GM21528 (cell line): Measurements from ENCODE around the gene H6PD.

Source experiments
- ATAC-seq: cut with Tn5 transposase; IDR thresholded peaks from one replicate; pipeline ENCODE4 v1.9.1; 2021; ENCODE audit warnings: mild to moderate bottlenecking, moderate library complexity; ENCODE audit not compliant: unreplicated experiment, low FRiP score

Gene H6PD, protein sequence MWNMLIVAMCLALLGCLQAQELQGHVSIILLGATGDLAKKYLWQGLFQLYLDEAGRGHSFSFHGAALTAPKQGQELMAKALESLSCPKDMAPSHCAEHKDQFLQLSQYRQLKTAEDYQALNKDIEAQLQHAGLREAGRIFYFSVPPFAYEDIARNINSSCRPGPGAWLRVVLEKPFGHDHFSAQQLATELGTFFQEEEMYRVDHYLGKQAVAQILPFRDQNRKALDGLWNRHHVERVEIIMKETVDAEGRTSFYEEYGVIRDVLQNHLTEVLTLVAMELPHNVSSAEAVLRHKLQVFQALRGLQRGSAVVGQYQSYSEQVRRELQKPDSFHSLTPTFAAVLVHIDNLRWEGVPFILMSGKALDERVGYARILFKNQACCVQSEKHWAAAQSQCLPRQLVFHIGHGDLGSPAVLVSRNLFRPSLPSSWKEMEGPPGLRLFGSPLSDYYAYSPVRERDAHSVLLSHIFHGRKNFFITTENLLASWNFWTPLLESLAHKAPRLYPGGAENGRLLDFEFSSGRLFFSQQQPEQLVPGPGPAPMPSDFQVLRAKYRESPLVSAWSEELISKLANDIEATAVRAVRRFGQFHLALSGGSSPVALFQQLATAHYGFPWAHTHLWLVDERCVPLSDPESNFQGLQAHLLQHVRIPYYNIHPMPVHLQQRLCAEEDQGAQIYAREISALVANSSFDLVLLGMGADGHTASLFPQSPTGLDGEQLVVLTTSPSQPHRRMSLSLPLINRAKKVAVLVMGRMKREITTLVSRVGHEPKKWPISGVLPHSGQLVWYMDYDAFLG

DNA sequence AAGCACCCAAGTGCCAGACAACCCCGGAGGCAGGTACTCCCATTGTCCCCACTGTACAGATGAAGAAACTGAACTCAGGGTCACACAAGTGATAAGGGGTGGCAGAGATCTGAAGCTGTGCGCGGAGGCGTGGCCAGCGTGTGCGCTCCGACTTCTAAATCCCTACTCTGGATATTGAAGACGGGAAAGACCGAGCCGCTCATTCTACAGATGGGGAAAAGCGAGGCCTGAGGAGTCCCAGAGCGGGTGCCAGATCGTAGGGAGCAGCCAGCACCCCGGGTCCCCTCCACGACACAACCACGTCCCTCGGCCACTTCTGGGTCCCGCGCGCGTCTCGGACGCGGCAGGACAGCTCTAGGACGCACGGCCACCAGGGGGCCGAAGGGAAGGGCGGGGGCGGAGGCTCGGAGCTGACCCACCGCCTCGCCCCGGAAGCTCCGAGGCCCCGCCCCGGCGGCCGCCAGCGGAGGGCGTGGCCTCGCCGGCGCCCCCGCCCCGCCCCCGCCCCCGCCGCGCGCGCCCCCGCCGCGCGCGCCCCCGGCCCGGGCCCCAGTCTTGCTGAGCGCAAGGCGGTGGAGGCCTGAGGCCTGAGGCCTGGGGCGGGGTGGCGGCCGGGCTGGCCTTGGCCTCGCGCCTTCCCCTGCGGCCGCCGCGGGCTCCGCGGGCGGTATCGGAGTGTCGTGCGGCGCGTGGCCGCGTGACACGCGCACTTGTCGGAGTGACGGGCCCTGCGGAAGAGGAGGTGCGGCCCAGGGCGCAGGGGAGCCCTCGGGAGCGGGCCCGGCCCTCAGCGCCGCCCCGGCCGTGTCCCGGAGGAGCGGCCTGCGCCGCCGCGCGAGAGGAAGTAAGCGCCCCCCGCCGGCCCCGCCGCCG lies at the start of gene H6PD:
TSS of gene H6PD (plus strand) at position 552 of the 873 bp plus-strand sequence. CDS start 10,161 bp downstream, outside the sequence.
- ATAC-seq: peak; percentile 76

GRCh38 chr1:9186082-9186859 lies 48.3 kb upstream of the H6PD start:
- ATAC-seq: no peak

GRCh38 chr1:9187004-9187403 lies 47.6 kb upstream of the H6PD start:
- ATAC-seq: no peak

DNA sequence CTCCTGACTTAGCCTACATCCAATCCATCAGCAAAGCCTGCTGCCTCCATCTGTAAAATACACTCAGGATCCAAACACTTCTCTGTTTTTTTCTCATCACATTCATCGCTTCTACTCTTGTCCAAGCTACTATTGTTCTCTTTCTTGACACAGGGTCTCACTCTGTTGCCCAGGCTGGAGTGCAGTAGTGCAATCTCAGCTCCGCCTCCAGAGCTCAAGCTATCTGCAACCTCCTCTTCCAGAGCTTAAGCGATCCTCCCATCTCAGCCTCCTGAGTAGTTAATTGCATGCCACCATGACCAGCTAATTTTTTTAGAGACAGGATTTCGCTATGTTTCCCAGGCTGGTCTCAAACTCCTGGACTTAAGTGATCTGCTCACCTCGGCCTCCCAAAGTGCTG lies 44.3 kb upstream of the H6PD start:
- ATAC-seq: no peak

DNA sequence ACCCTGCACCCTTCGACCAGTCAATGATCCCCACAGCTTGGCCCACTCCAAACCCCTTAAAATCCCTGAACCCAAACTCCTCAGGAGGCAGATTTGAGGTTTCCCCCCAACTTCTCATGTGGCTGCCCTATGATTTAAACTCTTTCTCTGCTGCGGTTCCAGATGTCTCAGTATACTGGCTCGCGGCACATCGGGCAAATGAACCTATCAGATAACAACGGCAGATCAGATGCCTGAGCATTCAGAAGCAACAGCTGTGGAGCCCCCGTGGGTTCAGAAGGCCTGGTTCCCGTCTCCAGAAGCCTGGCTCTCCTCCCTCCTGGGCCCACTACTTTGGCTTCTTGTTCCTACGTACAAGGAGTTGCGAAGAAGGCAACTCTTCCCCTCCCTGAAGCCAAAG lies 43.3 kb upstream of the H6PD start:
- ATAC-seq: no peak

DNA sequence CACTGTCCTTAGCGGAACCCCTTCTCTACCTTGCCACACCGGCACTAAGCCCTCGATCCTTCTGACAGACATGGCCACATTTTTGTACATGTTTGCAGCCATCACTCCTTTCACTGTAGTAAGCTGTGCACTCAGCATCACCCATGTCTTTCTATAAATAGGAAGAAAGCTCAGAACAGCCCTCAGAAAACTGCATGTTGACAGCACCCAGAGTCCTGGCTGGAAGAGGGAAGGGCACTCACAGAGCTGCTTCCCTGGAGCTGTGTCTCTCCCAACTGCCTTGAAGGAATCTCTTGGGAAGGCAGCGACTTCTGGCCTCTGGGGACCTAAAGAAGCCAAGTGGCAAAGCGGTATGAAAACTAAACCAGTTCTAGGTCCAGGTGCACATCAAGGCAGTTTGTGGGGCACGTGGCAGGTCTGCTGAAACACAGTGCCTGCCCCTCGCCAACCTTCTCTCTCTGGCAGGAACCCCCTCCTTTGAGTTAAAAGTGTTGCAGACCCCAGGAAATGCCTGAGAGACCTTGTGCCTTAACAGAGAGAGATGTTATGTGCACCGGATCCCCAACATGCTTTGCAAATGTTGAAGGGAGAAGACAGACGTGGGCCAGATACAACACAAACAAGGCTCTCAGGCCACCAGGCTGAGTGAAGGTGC lies 41.9 kb upstream of the H6PD start:
- ATAC-seq: no peak

- ATAC-seq: no peak
Measured at GRCh38 chr1:9193233-9193625, 41.3 kb upstream of the H6PD start.

DNA sequence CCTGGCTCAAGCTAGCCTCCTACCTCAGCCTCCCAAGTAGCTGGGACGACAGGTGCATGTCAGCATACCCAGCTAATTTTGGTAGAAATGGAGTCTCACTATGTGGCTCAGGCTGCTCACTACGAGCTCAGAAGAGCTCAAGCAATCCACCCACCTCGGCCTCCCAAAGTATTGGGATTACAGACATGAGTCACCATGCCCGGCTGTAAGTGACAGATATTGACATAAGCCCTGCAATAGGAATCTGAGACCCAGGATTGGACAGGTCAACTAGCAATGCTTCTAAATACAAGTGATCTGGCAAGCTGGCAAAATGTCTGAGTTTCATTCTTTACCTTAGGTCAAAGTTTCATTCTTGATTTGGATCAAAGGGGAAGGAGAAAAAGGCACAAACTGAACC lies 40.5 kb upstream of the H6PD start:
- ATAC-seq: no peak

- no peak for ATAC-seq
Measured at GRCh38 chr1:9195651-9196050, 38.9 kb upstream of the H6PD start.

GRCh38 chr1:9196129-9197040 lies 38.2 kb upstream of the H6PD start:
- no peak for ATAC-seq

DNA sequence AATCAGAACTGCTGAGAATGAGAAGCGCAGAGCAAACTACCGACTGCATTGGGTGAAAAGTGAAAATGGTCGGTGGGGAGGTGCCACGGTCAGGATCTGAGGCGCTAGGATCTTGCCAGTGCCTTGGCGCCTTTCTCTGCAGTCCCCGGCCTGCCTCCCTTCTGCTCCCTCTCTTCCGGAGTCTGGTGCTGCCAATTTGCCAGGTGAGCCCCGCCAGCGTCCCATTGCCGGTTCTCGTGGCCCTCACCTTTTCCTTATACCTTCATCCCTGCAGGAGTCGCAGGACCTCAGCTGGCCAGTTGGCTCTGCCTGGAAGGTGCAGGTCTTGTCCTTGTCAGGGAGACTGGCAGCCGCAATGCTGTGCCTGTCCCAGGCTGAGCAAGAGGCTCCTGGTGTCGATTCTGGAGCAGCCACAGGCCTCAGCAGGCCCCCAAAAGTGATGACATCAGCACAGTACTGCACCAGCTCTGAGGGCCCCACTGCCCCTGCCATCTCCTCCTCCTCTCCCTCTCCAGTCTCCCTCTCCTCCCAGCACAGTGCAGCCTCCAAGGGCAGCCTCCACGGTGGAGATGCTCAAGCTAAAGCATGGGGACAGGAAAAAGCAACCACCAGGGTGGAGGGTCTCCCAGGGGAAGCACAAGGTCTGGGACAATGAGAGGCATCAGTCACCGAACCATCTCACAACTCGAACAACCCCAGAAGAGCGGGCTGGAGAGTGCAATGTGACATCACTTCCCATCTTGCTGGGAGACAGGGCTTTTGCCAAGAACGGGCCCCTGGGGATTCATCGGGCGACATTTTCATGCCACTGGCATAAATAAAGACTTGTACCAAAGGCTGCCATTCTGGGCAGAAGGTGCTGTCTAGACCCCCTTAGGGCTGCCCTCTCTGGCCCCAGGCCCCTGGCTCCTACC lies 37.1 kb upstream of the H6PD start:
- no peak for ATAC-seq

DNA sequence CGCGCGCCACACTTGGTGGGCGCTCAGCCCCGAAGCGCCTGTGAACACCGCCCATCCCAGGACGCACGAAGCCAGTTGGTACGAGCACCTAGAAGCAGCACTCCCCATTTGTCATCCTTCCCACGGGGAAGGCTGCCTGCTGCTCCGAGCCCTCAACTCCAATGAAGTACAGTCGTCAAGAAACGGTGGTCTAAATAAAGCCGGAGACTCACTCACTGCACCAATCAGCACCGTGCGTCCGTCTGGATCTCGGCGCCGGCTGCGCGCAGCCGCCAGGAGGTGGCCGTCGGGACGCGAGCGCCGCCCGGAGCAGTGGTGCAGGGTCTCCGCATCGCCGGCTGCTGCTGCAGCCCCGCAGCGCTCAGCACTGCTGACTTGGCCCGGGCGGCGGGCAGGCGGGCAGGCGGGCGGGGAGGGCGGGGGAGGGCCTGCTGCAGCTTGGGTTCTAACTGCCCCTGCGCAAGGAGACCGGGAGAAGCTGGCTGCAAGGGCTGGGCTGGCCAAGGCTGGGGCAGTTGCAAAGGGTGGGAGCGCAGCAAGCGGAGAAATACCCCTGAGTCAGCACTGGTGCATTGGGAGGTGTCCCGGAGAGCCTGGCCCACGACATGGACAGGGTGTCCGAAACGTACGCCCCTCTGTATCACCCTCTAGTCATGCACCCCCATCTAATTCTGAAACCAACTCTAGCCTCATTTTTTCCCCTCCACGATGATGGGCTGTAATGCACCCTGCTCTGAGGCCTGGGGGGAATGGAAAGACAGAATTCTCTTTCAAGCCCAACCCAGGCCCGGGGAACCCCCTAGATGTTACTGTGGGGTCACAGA lies 35.8 kb upstream of the H6PD start:
- no peak for ATAC-seq

DNA sequence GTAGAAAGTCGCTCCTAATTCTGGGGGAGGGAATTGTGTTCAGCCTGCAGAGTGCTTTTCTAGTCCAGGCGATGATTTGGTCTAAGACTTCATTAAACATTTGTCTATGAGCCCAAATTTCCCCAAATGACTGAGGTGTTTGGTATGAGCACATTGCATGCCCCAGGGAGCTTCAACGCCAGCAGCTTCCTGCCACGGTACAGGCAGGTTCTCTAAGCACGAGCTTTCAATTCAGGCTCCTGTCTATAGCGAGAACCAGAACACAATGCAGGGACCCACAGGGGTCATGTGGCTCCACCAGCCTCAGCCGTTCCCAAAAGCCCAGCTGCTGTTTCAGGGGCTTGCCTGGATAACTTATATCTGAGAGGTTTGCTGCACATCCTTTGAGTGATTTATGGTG lies 34.1 kb upstream of the H6PD start:
- ATAC-seq: no peak

DNA sequence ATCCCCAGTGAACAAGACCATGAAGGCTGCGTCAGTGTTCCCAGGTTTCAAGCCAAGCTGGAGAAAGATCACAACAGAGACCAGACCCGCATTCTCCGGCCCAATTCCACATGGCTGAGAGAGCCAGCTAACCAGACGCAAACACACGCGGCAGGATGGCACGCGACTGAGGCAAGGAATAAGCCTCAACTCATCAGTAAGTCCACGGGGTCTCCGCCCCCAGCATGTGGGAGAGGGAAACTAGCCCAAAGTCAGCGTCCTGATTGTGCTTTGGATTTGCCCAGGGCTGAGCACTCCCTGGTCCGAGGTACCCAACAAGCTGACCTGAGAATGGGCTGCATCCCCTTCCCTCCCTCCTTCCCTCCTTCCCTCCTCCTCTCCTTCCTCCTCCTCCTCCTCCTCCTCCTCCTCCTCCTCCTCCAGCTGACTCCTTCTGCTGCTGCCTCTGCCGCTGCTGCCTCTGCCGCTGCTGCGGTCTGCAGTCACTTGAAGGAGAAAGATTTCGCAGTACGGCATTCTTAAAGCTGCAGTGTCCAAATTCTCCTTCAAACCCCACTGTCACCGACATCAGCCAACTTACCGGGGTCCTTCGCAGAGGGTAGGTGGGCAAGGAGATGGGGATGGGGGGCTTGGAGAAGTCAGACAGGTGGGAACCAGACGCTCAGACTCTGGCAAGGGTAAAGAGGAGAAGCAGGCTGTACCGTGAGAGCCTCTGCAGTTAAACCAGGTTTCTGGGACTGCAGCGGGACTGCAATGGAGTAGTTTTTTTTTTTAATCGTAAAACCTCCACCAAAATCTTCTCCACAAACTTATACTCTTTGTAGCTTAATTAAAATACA lies 33.0 kb upstream of the H6PD start:
- ATAC-seq: no peak

DNA sequence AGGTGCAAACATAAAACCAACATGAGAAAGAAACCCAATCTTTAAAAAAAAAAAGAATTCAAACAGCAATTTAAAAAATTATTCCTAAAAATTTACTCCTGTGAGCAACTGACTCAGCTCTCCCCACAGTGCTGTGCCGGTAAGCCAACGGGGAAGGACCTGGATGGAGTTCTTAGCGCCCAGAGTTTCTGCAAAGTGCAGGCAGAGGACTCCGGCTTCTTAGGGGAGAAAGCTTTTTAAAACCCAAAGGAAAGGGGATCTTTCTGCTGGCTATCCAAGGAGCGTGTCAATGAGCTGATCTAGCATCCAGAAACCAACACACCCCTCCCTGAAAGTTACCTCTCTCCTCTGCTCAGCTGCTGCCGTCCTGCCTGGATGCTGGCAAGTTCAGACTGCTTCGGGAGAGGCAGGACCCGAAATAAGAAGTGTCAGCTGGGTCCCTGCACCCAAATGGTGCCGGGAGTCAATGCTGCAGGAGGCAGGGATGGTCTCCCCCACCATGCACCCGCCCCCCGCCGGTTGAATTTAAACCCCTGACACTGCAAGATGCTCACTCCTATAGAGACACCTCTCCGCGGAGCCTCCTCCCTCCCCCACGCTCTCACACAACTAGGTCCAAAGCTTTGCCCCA lies 32.2 kb upstream of the H6PD start:
- ATAC-seq: no peak
